ENCODE results near the gene ATG101. TPM values are rescaled to one million over a fixed set of nuclear protein-coding genes. Genes with fewer than 3 reads are reported as not detected.

Gene ATG101
- total and polyA plus RNA-seq, 2 of the 13 experiments (the other 11 are each of a cell fraction or from before 2014, with no cell fraction given), result 58.2 to 67.7 TPM

DNA sequence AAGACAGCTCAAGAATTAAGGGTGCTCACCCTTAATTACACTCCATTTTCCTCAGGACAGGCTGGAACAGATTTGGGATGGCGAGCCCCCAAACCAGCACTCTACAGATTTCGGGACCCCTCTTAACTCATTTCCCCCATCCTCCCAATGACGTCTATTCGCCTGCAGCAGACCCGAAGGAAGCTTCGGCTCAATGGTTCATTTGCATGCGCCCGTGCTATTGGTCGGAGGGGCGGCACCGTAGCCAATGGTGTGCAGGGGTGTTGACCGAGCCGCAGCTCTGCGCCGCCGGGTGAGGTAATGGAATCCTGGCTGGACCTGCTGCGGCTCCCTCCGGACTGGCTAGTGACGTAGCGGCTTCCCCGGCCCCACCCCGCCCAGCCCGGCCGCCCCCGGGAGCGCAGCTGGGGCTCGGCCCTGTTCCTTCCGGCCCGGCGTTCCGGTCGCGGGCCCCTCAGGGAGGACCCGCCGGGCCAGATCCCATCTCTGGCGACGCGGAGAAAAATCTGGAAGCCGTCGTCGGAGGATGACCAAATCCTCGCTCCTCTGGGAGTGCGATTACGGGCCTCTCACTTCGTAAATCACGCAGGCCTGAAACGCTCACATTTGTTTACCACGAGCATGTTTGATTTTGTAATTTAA lies 36.9 kb upstream of the ATG101 start (continued):
- peak; percentile 38; the same call in 1 of the 2 replicates for TF ChIP-seq ATF7 (IDR thresholded peaks at IDR 0.05)
- TF ChIP-seq ATF7 (CRISPR knock-in tag; IDR thresholded peaks at IDR 0.05), result peak; percentile 25; the same call in 1 of the 2 replicates
- no peak for TF ChIP-seq ZNF577 (CRISPR knock-in tag; IDR thresholded peaks at IDR 0.05; ENCODE audit: borderline replicate concordance, low read depth)
- TF ChIP-seq PRDM15 (CRISPR knock-in tag; IDR thresholded peaks at IDR 0.05), result 0 out of 2 replicates have a peak, but pooled peaks have one; percentile 43
- no peak for TF ChIP-seq ZNF576 (CRISPR knock-in tag; IDR thresholded peaks at IDR 0.05)
- TF ChIP-seq NR2F6 (IDR thresholded peaks at IDR 0.05), result no peak
- TF ChIP-seq NR2F6 (CRISPR knock-in tag; IDR thresholded peaks at IDR 0.05), result no peak
- peak; percentile 89 for TF ChIP-seq HMGXB3 (CRISPR knock-in tag; IDR thresholded peaks at IDR 0.05; ENCODE audit: borderline replicate concordance)
- no peak for TF ChIP-seq CREB3 (CRISPR knock-in tag; IDR thresholded peaks at IDR 0.05)
- no peak for TF ChIP-seq ZNF691 (CRISPR knock-in tag; IDR thresholded peaks at IDR 0.05; ENCODE audit: borderline replicate concordance, low read depth)
- peak; percentile 39; the same call in 1 of the 2 replicates for TF ChIP-seq SALL1 (CRISPR knock-in tag; IDR thresholded peaks at IDR 0.05)
- no peak for TF ChIP-seq ZBTB2 (CRISPR knock-in tag; IDR thresholded peaks at IDR 0.05; ENCODE audit: low read depth)
- no peak for TF ChIP-seq JUN (CRISPR knock-in tag; IDR thresholded peaks at IDR 0.05)
- TF ChIP-seq, protein P1, sequence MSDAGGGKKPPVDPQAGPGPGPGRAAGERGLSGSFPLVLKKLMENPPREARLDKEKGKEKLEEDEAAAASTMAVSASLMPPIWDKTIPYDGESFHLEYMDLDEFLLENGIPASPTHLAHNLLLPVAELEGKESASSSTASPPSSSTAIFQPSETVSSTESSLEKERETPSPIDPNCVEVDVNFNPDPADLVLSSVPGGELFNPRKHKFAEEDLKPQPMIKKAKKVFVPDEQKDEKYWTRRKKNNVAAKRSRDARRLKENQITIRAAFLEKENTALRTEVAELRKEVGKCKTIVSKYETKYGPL (CRISPR knock-in tag; IDR thresholded peaks at IDR 0.05), result no peak

Measured in HepG2 (cell line).